Trophoblast cell (in vitro differentiated cells and primary cell): Measurements from ENCODE around the gene PDIA5.

Experiments
- DNase-seq, 2 donors: peaks; one replicate each; pipeline ENCODE4 v3.0.0-alpha.2; 2016
- H2AFZ ChIP-seq: 2 replicates; pipeline ENCODE4 v1.6.1; 2013; ENCODE audit warnings: low read length, moderate library complexity, mild to moderate bottlenecking; ENCODE audit not compliant: insufficient read depth, poor library complexity
- H2AK5ac ChIP-seq: 2 replicates; pipeline ENCODE4 v1.6.1; 2013; ENCODE audit warnings: mild to moderate bottlenecking, low read length
- H2BK120ac ChIP-seq: 2 replicates; pipeline ENCODE4 v1.6.1; 2013; ENCODE audit warnings: low read length, mild to moderate bottlenecking, moderate library complexity; ENCODE audit not compliant: insufficient read depth, poor library complexity
- H2BK12ac ChIP-seq: 2 replicates; pipeline ENCODE4 v1.6.1; 2013; ENCODE audit warnings: mild to moderate bottlenecking, low read length, moderate library complexity
- H2BK5ac ChIP-seq: 2 replicates; pipeline ENCODE4 v1.6.1; 2013; ENCODE audit warnings: low read length, low read depth, moderate library complexity, mild to moderate bottlenecking; ENCODE audit not compliant: poor library complexity
- H3K14ac ChIP-seq: 2 replicates; pipeline ENCODE4 v1.6.1; 2013; ENCODE audit warnings: mild to moderate bottlenecking, low read length
- H3K18ac ChIP-seq: 2 replicates; pipeline ENCODE4 v1.6.1; 2013; ENCODE audit warnings: mild to moderate bottlenecking, low read length
- H3K23ac ChIP-seq: 2 replicates; pipeline ENCODE4 v1.6.1; 2013; ENCODE audit warnings: low read length
- H3K27ac ChIP-seq: 2 replicates; pipeline ENCODE4 v1.5.1; 2013; ENCODE audit warnings: low read depth, mild to moderate bottlenecking, inconsistent platforms, low read length, moderate library complexity
- H3K27me3 ChIP-seq: 2 replicates; pipeline ENCODE4 v1.6.1; 2013; ENCODE audit warnings: inconsistent platforms, mild to moderate bottlenecking, low read length, moderate library complexity; ENCODE audit not compliant: insufficient read depth
- H3K36me3 ChIP-seq, 2 experiments: 1 replicate in 1 of 2; 2 replicates in 1 of 2; pipeline ENCODE4 v1.6.1; 2013; ENCODE audit warnings: low read length in 2 of 2, mild to moderate bottlenecking in 2 of 2, moderate library complexity in 1 of 2; ENCODE audit not compliant: insufficient read depth in 2 of 2, control insufficient read depth in 1 of 2
- H3K4ac ChIP-seq: 2 replicates; pipeline ENCODE4 v1.6.1; 2013; ENCODE audit warnings: low read depth, mild to moderate bottlenecking, low read length, moderate library complexity
- H3K4me1 ChIP-seq, 2 experiments: 1 replicate in 1 of 2; 2 replicates in 1 of 2; pipeline ENCODE4 v1.6.1; 2013; ENCODE audit warnings: low read length in 2 of 2, mild to moderate bottlenecking in 2 of 2, moderate library complexity in 1 of 2; ENCODE audit not compliant: insufficient read depth in 2 of 2, control insufficient read depth in 1 of 2
- H3K4me2 ChIP-seq: 2 replicates; pipeline ENCODE4 v1.6.1; 2013; ENCODE audit warnings: inconsistent platforms, mild to moderate bottlenecking, low read length, moderate library complexity
- H3K4me3 ChIP-seq: 2 replicates; pipeline ENCODE4 v1.5.1; 2013; ENCODE audit warnings: mild to moderate bottlenecking, low read depth, low read length, inconsistent platforms
- H3K79me1 ChIP-seq: one replicate; pipeline ENCODE4 v1.6.1; 2013; ENCODE audit warnings: low read length
- H3K79me2 ChIP-seq: 2 replicates; pipeline ENCODE4 v1.6.1; 2013; ENCODE audit warnings: low read length, mild to moderate bottlenecking; ENCODE audit not compliant: control insufficient read depth, insufficient read depth, poor library complexity
- H3K9ac ChIP-seq: 2 replicates; pipeline ENCODE4 v1.6.1; 2013; ENCODE audit warnings: mild to moderate bottlenecking, low read length
- H3K9me3 ChIP-seq: 2 replicates; pipeline ENCODE4 v1.6.1; 2013; ENCODE audit warnings: low read depth, mild to moderate bottlenecking, control low read depth, inconsistent platforms, low read length; ENCODE audit not compliant: insufficient read depth
- H4K12ac ChIP-seq: 2 replicates; pipeline ENCODE4 v1.6.1; 2013; ENCODE audit warnings: low read depth, mild to moderate bottlenecking, low read length, moderate library complexity
- H4K8ac ChIP-seq: 2 replicates; pipeline ENCODE4 v1.6.1; 2013; ENCODE audit warnings: low read depth, mild to moderate bottlenecking, low read length, moderate library complexity
- H4K91ac ChIP-seq: one replicate; pipeline ENCODE4 v1.6.1; 2013; ENCODE audit warnings: low read depth, mild to moderate bottlenecking, low read length, moderate library complexity
- WGBS: extraction: QIAGEN DNeasy Blood & Tissue Kit; methylation state at CpG from one replicate; pipeline ENCODE4 v1.1.7; 2013; ENCODE audit warnings: missing lambda C conversion rate; ENCODE audit not compliant: insufficient read length, insufficient coverage; ENCODE audit errors: extremely low coverage; 5-methylcytosine and 5-hydroxymethylcytosine counted together

PDIA5 gene

GRCh38 chr3:123028233-123028828 lies 38.5 kb upstream of the PDIA5 start:
- H2BK5ac ChIP-seq = no peak overlapping the region
- H3K27me3 ChIP-seq = peaks cover 31% of the 10 kb centered on the region
- WGBS = no CpG with 5 or more reads among the region's 21 CpGs
- H3K9ac ChIP-seq = peak overlapping the region; percentile 28
- H3K4ac ChIP-seq = no peak overlapping the region
- no peaks in the 10 kb centered on the region for H3K79me2 ChIP-seq
- H2AFZ ChIP-seq = peak overlapping the region; percentile 67
- no peak overlapping the region for H2AK5ac ChIP-seq
- peaks cover 15% of the 10 kb centered on the region in 2 experiments for H3K4me1 ChIP-seq
- H3K79me1 ChIP-seq = peaks cover 3% of the 10 kb centered on the region
- no peak overlapping the region for H2BK12ac ChIP-seq
- no peak overlapping the region for H4K12ac ChIP-seq
- H2BK120ac ChIP-seq = no peak overlapping the region
- peak overlapping the region; percentile 56 for H3K4me3 ChIP-seq
- no peak overlapping the region for H3K18ac ChIP-seq
- peak overlapping the region; percentile 85 for H3K4me2 ChIP-seq
- no peak overlapping the region for H3K27ac ChIP-seq
- no peak overlapping the region for H3K14ac ChIP-seq
- DNase-seq = peak; percentile 47 to 77
- no peak overlapping the region for H3K23ac ChIP-seq
- no peaks in the 10 kb centered on the region for H3K9me3 ChIP-seq
- no peak overlapping the region for H4K8ac ChIP-seq
- no peaks in the 10 kb centered on the region for H3K36me3 ChIP-seq
- no peak overlapping the region for H4K91ac ChIP-seq

- H2AFZ ChIP-seq = no peak overlapping the region
- H3K9ac ChIP-seq = no peak overlapping the region
- no peak overlapping the region for H3K4me2 ChIP-seq
- no peak overlapping the region for H2AK5ac ChIP-seq
- no peaks in the 10 kb centered on the region for H3K9me3 ChIP-seq
- WGBS = no CpG with 5 or more reads among the region's 4 CpGs
- no peaks in the 10 kb centered on the region for H3K36me3 ChIP-seq
- H2BK12ac ChIP-seq = no peak overlapping the region
- no peak overlapping the region for H3K27ac ChIP-seq
- peaks cover 13 to 15% of the 10 kb centered on the region in 2 experiments for H3K4me1 ChIP-seq
- no peak overlapping the region for H3K4ac ChIP-seq
- no peak overlapping the region for H3K18ac ChIP-seq
- H2BK120ac ChIP-seq = no peak overlapping the region
- H4K91ac ChIP-seq = no peak overlapping the region
- H4K12ac ChIP-seq = no peak overlapping the region
- H3K79me2 ChIP-seq = no peaks in the 10 kb centered on the region
- peaks cover 3% of the 10 kb centered on the region for H3K79me1 ChIP-seq
- H4K8ac ChIP-seq = no peak overlapping the region
- H2BK5ac ChIP-seq = no peak overlapping the region
- no peak overlapping the region for H3K4me3 ChIP-seq
- H3K14ac ChIP-seq = no peak overlapping the region
- peaks cover 21% of the 10 kb centered on the region for H3K27me3 ChIP-seq
- no peak for DNase-seq
- no peak overlapping the region for H3K23ac ChIP-seq
These were observed 35.8 kb upstream of the PDIA5 start for GRCh38 chr3:123031051-123031450.

- Histone ChIP-seq H3K23ac (no peak overlapping the region), H2BK5ac (no peak overlapping the region)
- WGBS = no CpG with 5 or more reads among the region's 3 CpGs
These were observed 34.8 kb upstream of the PDIA5 start for GRCh38 chr3:123032057-123032456.

GRCh38 chr3:123034120-123034519 lies 32.7 kb upstream of the PDIA5 start:
- no peak overlapping the region for H2BK12ac ChIP-seq
- H2AK5ac ChIP-seq = no peak overlapping the region
- no peak for DNase-seq
- no peak overlapping the region for H2AFZ ChIP-seq
- no peaks in the 10 kb centered on the region for H3K27me3 ChIP-seq
- H3K9ac ChIP-seq = no peak overlapping the region
- H4K8ac ChIP-seq = no peak overlapping the region
- H3K27ac ChIP-seq = no peak overlapping the region
- no CpG with 5 or more reads among the region's 5 CpGs for WGBS
- H3K79me1 ChIP-seq = peaks cover 4% of the 10 kb centered on the region
- H3K23ac ChIP-seq = no peak overlapping the region
- H2BK120ac ChIP-seq = no peak overlapping the region
- H4K91ac ChIP-seq = no peak overlapping the region
- H3K9me3 ChIP-seq = no peaks in the 10 kb centered on the region
- H3K14ac ChIP-seq = no peak overlapping the region
- no peak overlapping the region for H2BK5ac ChIP-seq
- no peak overlapping the region for H4K12ac ChIP-seq
- no peaks in the 10 kb centered on the region for H3K79me2 ChIP-seq
- H3K18ac ChIP-seq = no peak overlapping the region
- H3K4ac ChIP-seq = no peak overlapping the region
- peaks cover under 1 to 5% of the 10 kb centered on the region in 2 experiments for H3K4me1 ChIP-seq
- H3K36me3 ChIP-seq = no peaks in the 10 kb centered on the region
- no peak overlapping the region for H3K4me2 ChIP-seq
- H3K4me3 ChIP-seq = no peak overlapping the region

More at GRCh38 chr3:123032057-123032456, 34.8 kb upstream of the PDIA5 start:
- H3K79me2 ChIP-seq = no peaks in the 10 kb centered on the region
- H4K91ac ChIP-seq = no peak overlapping the region
- no peak overlapping the region for H3K4ac ChIP-seq
- no peaks in the 10 kb centered on the region for H3K36me3 ChIP-seq
- H3K4me1 ChIP-seq = peaks cover 7 to 8% of the 10 kb centered on the region in 2 experiments
- no peaks in the 10 kb centered on the region for H3K9me3 ChIP-seq
- no peak overlapping the region for H3K4me3 ChIP-seq
- no peak overlapping the region for H2AK5ac ChIP-seq
- no peaks in the 10 kb centered on the region for H3K79me1 ChIP-seq
- no peak for DNase-seq
- no peak overlapping the region for H3K27ac ChIP-seq
- H4K12ac ChIP-seq = no peak overlapping the region
- H2AFZ ChIP-seq = no peak overlapping the region
- H2BK12ac ChIP-seq = no peak overlapping the region
- no peak overlapping the region for H2BK120ac ChIP-seq
- H3K9ac ChIP-seq = no peak overlapping the region
- no peak overlapping the region for H3K4me2 ChIP-seq
- no peak overlapping the region for H4K8ac ChIP-seq
- peaks cover 12% of the 10 kb centered on the region for H3K27me3 ChIP-seq
- no peak overlapping the region for H3K18ac ChIP-seq
- no peak overlapping the region for H3K14ac ChIP-seq
